Uterus (tissue), 4 donors: ENCODE data around the gene UCP1. TPM values are rescaled to one million over a fixed set of nuclear protein-coding genes. Genes with fewer than 3 reads are reported as not detected.

Experiments used
- DNase-seq, 2 donors: peaks; one replicate each; pipeline ENCODE4 v3.0.0-alpha.2; 2019 to 2020
- H3K27ac ChIP-seq, 2 donors: fragments of 200-600 bp; sonication (generic); 1 replicate in 1 of 2; 2 replicates in 1 of 2; pipeline ENCODE4 v1.5.1; 2016 to 2018
- H3K27me3 ChIP-seq, 2 donors: fragments of 200-600 bp; sonication (generic); one replicate each; pipeline ENCODE4 v1.5.1; 2018 to 2019; ENCODE audit warnings: control low read depth in 1 of 2
- H3K36me3 ChIP-seq, 2 donors: fragments of 200-600 bp; sonication (generic); one replicate each; pipeline ENCODE4 v1.5.1; 2019; ENCODE audit warnings: control low read depth in 1 of 2
- H3K4me1 ChIP-seq, 2 donors: fragments of 200-600 bp; sonication (generic); one replicate each; pipeline ENCODE4 v1.5.1; 2018 to 2019; ENCODE audit warnings: control low read depth in 1 of 2
- H3K4me3 ChIP-seq, 2 donors: fragments of 200-600 bp; sonication (generic); 1 replicate in 1 of 2; 2 replicates in 1 of 2; pipeline ENCODE4 v1.5.1; 2018 to 2019; ENCODE audit warnings: mild to moderate bottlenecking in 1 of 2
- H3K9me3 ChIP-seq, 2 donors: fragments of 200-600 bp; sonication (generic); one replicate each; pipeline ENCODE4 v1.5.1; 2019; ENCODE audit warnings: control low read depth in 1 of 2
- POLR2A ChIP-seq, 2 donors: fragments of 450-650 bp; IDR thresholded peaks; one replicate each; pipeline ENCODE4 v1.6.1; 2016; ENCODE audit warnings: antibody characterized with exemption in 2 of 2, mild to moderate bottlenecking in 1 of 2, moderate library complexity in 1 of 2
- intact Hi-C: fragments of 100-400 bp; cut with DNase I; formaldehyde crosslinking; loops from one replicate; pipeline ENCODE4 v1.15.1; 2023; ENCODE audit warnings: low total_unique reads
- total RNA-seq, 4 donors: library from RNA; depleted of rRNA in 3 of 4; stranded (reverse); fragments of >200 nt in 3 of 4; gene quantifications; one replicate each; pipeline versions ENCODE4 v1.1.0 to v1.2.4, GENCODE V29; 2014 to 2023
- TF ChIP-seq, protein P1 (sequence below), 4 experiments: fragments of 200-600 bp in 2 of 4; fragments of 450-650 bp in 2 of 4; sonication (generic) in 2 of 4; IDR thresholded peaks; one replicate each; pipeline ENCODE4 v1.5.1; 2016 to 2019; ENCODE audit warnings: antibody characterized with exemption in 4 of 4, mild to moderate bottlenecking in 2 of 4, moderate library complexity in 1 of 4
- donor health status: DM: yes; HTN: yes; CAD: no.

UCP1 gene
- total RNA-seq, 4 donors from 2014 or later: not detected

DNA sequence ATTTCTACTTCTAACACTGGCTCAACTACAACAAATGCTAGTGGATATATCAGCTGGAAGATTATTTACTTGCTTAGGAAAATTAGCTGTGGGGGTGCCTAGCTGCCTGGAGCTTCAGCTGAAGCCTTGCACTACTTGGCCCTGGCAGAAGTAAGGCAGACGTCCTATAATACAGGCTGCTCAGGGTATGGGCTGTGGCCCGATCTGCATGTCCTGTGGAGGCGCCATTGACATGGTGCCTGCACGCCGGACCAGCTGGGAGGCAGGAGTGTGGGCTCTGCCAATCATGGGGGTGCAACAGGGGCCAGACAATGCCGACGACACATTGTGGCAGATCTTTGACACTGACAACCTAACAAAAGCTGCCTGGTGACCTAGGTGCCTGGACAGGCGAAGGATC is 31.6 kb upstream of the UCP1 start:
- Histone ChIP-seq H3K4me3 (no peak overlapping the region), H3K4me1 (no peaks in the 10 kb centered on the region), H3K27me3 (no peaks in the 10 kb centered on the region), H3K36me3 (no peaks in the 10 kb centered on the region), H3K27ac (no peak overlapping the region), H3K9me3 (no peaks in the 10 kb centered on the region)
- intact Hi-C loops: no loop called here
- DNase-seq: no peak
- TF ChIP-seq, protein P1, sequence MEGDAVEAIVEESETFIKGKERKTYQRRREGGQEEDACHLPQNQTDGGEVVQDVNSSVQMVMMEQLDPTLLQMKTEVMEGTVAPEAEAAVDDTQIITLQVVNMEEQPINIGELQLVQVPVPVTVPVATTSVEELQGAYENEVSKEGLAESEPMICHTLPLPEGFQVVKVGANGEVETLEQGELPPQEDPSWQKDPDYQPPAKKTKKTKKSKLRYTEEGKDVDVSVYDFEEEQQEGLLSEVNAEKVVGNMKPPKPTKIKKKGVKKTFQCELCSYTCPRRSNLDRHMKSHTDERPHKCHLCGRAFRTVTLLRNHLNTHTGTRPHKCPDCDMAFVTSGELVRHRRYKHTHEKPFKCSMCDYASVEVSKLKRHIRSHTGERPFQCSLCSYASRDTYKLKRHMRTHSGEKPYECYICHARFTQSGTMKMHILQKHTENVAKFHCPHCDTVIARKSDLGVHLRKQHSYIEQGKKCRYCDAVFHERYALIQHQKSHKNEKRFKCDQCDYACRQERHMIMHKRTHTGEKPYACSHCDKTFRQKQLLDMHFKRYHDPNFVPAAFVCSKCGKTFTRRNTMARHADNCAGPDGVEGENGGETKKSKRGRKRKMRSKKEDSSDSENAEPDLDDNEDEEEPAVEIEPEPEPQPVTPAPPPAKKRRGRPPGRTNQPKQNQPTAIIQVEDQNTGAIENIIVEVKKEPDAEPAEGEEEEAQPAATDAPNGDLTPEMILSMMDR (IDR thresholded peaks at IDR 0.05): no peak
- no peak for TF ChIP-seq POLR2A (IDR thresholded peaks at IDR 0.05)

DNA sequence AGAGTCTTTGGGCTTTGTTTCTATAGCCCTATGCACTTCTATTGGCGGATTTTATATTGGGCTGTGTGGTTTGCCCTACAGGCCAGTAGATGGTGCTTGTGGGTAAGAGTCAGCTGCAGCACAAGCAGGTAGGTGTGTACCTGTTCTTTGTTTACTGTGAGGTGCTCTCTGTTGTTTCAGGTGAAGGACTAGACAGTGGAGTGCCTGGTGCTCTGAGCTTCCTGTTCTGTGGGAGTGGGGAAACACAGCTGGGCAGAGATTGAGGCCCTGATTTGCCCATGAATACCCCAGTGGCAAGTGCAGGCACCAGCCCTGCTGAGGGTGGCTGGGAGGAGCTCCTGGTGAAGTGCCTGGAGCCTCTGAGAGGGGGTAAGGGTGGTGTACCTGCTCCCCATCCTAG is 26.3 kb upstream of the UCP1 start:
- TF ChIP-seq POLR2A (IDR thresholded peaks at IDR 0.05): no peak
- TF ChIP-seq, protein P1 (IDR thresholded peaks at IDR 0.05): peak in 2 of 4 experiments; percentile 5 to 6
- no peak for DNase-seq

DNA sequence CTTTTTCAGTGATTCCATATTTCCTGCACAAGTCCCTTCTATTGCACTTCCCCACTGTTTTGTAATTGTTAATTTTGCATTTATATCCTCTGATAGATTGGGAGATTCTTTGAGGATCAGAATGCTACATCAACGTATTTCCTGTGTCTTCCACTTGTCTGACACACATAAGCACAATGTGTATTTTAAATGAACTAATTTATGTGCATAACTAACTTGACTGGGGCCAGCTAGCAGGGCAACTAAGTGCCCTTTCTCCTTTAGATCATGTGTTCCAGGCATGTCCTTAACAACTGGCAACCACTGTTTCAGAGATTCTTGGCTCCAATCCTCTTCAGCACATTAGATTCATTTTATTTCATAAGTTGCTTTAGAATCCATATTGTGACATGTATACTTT is 15.7 kb upstream of the UCP1 start:
- Histone ChIP-seq H3K4me3 (no peak overlapping the region), H3K27me3 (no peaks in the 10 kb centered on the region), H3K9me3 (no peaks in the 10 kb centered on the region), H3K36me3 (no peaks in the 10 kb centered on the region), H3K4me1 (no peaks in the 10 kb centered on the region), H3K27ac (no peak overlapping the region)
- no peak for TF ChIP-seq POLR2A (IDR thresholded peaks at IDR 0.05)
- TF ChIP-seq, protein P1 (IDR thresholded peaks at IDR 0.05): no peak
- intact Hi-C loops: no loop called here
- DNase-seq: no peak

More for the DNA sequence above, 26.3 kb upstream of the UCP1 start:
- Histone ChIP-seq H3K4me1 (no peaks in the 10 kb centered on the region), H3K9me3 (no peaks in the 10 kb centered on the region), H3K27ac (no peak overlapping the region), H3K27me3 (no peaks in the 10 kb centered on the region), H3K4me3 (no peak overlapping the region), H3K36me3 (no peaks in the 10 kb centered on the region)
- intact Hi-C loops: no loop called here

DNA sequence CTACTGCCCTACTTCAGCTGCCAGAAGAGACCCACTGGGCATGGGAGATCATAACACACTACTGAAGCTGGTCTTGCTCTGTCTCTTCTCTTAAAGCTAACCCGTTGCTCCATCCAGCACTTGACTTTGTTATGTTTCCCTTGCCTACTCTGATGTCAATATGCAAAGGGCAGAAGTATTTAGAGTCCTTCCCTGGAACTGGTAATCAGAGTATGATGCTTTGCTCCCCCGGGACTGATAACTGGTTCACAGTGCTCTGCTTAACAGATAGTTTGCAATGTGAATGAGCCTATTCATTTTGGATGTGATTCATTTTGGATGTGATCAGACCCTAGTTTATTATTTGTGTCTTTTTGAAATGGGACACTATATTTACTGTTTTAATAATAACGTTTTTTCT is 12.3 kb upstream of the UCP1 start:
- no peak overlapping the region for H3K27ac ChIP-seq
- H3K4me1 ChIP-seq: no peaks in the 10 kb centered on the region
- no peak for TF ChIP-seq POLR2A (IDR thresholded peaks at IDR 0.05)
- TF ChIP-seq, protein P1 (IDR thresholded peaks at IDR 0.05): no peak
- intact Hi-C loops: no loop called here
- H3K9me3 ChIP-seq: no peaks in the 10 kb centered on the region
- H3K36me3 ChIP-seq: no peaks in the 10 kb centered on the region
- no peaks in the 10 kb centered on the region for H3K27me3 ChIP-seq
- DNase-seq: no peak
- no peak overlapping the region for H3K4me3 ChIP-seq

DNA sequence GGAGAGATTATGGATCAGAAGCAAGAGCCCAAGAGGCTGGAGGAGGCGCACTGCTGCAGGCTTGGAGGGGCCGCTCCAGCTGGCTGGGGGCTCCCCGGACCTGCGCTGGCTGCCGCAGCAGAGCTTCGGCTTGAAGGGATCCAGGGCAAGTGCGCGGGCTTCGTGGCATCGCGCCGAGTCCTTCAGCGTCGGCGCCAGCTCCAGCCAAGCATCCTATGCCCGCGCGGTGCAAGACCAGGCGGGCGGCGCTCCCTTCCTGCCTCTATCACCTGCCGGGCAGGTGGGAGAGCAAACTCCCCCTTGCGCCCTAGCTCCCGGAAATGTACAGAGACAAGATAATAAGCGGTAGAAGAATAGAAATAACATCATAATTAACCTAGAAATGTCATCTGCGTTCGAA is 10.5 kb upstream of the UCP1 start:
- Histone ChIP-seq H3K9me3 (no peaks in the 10 kb centered on the region), H3K27ac (no peak overlapping the region), H3K27me3 (no peaks in the 10 kb centered on the region), H3K4me1 (no peaks in the 10 kb centered on the region), H3K4me3 (no peak overlapping the region), H3K36me3 (no peaks in the 10 kb centered on the region)
- no peak for DNase-seq
- TF ChIP-seq, protein P1 (IDR thresholded peaks at IDR 0.05): no peak
- TF ChIP-seq POLR2A (IDR thresholded peaks at IDR 0.05): no peak
- intact Hi-C loops: no loop called here
